GM13977 (cell line): Measurements from ENCODE around the gene FH.

Experiments used
- DNase-seq: peaks from one replicate; pipeline ENCODE4 v3.0.0; 2012; ENCODE audit warnings: low spot score
- CTCF ChIP-seq: IDR thresholded peaks from 2 replicates; pipeline ENCODE4 v1.5.1; 2012; ENCODE audit warnings: mild to moderate bottlenecking, control low read depth; ENCODE audit not compliant: insufficient read depth; ENCODE audit errors: extremely low read depth, missing control alignments
- in situ Hi-C: fragments of 300-500 bp; cut with MboI; formaldehyde crosslinking; loops from one replicate; pipeline ENCODE4 v1.12.0; 2022; ENCODE audit warnings: low sequenced_read_pairs, low pct_unique_long_range_greater_than_20kb, mixed read lengths, inconsistent platforms; ENCODE audit not compliant: unreplicated experiment

The FH gene

GRCh38 chr1:241553886-241554592 lies 34.5 kb upstream of the FH start:
- no peak for DNase-seq
- in situ Hi-C loops: no loop called here
- no peak for TF ChIP-seq CTCF

- in situ Hi-C loops: no loop called here
- no peak for TF ChIP-seq CTCF
- peak; percentile 30 for DNase-seq
These were observed 32.4 kb upstream of the FH start for GRCh38 chr1:241551759-241552638.

- in situ Hi-C loops: no loop called here
- no peak for DNase-seq
- TF ChIP-seq CTCF: no peak
These were observed 30.8 kb upstream of the FH start for GRCh38 chr1:241550318-241550717.

GRCh38 chr1:241548008-241548407 lies 28.5 kb upstream of the FH start:
- DNase-seq: no peak
- TF ChIP-seq CTCF: no peak
- in situ Hi-C loops: loop anchor here (25.0 kb wide), 1 partner anchor 439 kb away; the partner anchor contains the start of gene MAP1LC3C

- in situ Hi-C loops: loop anchor here (25.0 kb wide), 1 partner anchor 445 kb away; the partner anchor contains the start of gene MAP1LC3C
- no peak for TF ChIP-seq CTCF
- DNase-seq: no peak
These were observed 22.8 kb upstream of the FH start for GRCh38 chr1:241542199-241542907.

GRCh38 chr1:241536969-241537368 lies 17.4 kb upstream of the FH start:
- in situ Hi-C loops: loop anchor here (10.0 to 25.0 kb wide), 2 partner anchors 298 to 450 kb away; partner anchors contain the start of gene MAP1LC3C
- DNase-seq: no peak
- TF ChIP-seq CTCF: no peak
